Measurements from ENCODE around the gene TMEM163.

Gene TMEM163

DNA sequence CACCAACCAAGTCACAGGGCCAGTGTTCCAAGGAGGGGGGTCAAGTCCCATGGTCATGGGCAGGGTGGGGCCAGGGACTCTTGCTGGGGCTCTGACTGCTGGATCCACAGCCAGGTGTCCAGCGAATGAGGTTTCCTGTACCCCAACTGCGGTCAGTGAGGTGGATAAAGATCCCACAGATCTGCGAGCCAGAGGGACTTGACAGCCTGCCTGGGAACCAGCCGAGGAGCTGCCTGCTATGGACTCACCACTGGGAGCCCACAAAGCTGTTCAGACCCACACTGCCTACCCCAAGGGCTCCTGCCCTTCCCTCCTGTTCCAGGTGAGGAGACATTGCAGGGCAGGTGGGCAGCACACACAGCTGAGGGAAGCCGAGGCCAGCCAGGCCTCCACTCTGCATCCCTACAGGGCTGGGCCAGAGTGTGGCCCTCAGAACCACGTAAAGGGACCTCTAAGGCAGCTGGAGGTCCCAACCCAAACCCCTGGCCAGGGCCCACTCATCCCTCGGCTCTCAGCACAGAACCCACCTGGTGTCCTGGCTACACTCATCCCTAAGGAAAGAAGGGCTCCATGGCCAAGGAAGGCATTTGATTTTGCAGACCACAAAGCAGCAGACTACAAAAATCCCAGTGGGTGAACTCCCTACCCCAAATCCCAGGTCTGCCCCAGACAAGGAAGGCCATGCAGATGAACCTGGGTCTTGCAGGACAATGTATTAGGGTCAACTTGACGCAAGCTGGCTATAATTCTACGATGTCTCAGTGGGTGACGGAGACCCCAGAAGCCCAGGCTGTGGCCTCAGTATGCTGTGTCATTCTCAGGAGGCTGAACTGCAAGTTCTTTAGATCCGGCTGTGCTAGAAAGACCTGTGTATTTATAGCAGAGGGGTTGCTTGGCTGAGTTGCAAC lies 255.8 kb downstream of the TMEM163 start:
- in situ Hi-C loops (cut with HindIII; ENCODE audit: low sequenced_read_pairs) = no loop called here

DNA sequence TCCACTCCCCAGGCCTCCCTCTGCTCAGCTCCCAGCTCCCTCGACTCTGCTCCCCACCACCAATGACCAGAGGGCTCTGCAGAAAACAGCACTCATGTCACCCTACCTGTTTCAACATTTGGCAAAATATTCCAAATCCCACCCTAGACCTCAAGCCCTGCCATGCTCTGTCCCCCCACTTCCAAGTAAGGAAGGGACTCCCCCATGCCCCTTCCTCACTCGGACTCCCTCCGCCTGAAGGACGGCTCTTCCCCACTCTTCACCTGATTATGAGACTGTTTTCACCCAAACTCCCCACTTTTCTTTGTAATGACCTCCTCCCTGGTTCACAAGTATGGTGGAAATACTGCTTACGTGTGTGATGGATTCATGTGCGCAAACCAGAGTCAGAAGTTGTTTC lies 256.5 kb downstream of the TMEM163 start:
- in situ Hi-C loops (cut with HindIII; ENCODE audit: low sequenced_read_pairs) = no loop called here

GRCh38 chr2:134461511-134461910 lies 257.3 kb downstream of the TMEM163 start:
- in situ Hi-C loops (cut with HindIII; ENCODE audit: low sequenced_read_pairs) = no loop called here

- in situ Hi-C loops (cut with HindIII; ENCODE audit: low sequenced_read_pairs) = no loop called here
Measured at GRCh38 chr2:134460583-134460998, 258.2 kb downstream of the TMEM163 start.

- in situ Hi-C loops (cut with HindIII; ENCODE audit: low sequenced_read_pairs) = no loop called here
Measured at GRCh38 chr2:134459706-134460406, 258.9 kb downstream of the TMEM163 start.

GRCh38 chr2:134458950-134459349 lies 259.9 kb downstream of the TMEM163 start:
- in situ Hi-C loops (cut with HindIII; ENCODE audit: low sequenced_read_pairs) = no loop called here

- in situ Hi-C loops (cut with HindIII; ENCODE audit: low sequenced_read_pairs) = no loop called here
Measured at GRCh38 chr2:134458473-134458853, 260.3 kb downstream of the TMEM163 start.

DNA sequence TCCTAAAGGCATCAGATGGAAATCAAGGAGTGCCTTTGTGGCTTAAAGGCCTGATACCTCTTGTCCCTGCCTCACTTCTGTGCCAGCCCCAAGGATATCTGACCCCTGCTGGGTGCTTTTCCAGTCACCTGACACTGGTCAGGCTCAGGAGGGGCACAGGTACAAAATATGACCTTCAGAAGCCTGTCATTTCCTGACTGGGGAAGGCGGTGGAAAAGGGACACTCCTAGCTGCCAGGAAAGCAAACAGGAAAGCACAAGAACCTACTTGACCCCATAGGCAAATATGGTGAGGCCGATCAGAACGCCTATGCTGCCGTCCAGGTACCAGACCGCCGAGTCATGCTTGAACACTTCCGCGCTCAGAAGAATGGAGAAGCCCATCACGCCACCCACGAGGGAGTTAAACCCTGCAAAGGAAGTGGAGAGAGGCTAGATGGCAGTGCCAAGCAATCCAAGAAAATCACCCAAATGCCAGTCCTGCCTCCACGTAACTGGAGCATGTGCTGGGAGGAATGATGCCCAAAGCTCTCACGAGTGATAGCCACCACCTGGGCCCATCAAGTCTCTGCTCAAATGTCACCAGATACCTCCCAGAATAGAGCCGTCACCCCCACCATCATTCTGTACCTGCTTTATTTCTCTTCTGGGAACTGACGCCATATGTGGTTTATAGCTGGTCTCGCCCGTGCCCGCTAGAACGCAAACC lies 260.9 kb downstream of the TMEM163 start:
- in situ Hi-C loops (cut with HindIII; ENCODE audit: low sequenced_read_pairs) = no loop called here

GRCh38 chr2:134457353-134457752 lies 261.4 kb downstream of the TMEM163 start:
- in situ Hi-C loops (cut with HindIII; ENCODE audit: low sequenced_read_pairs) = no loop called here

DNA sequence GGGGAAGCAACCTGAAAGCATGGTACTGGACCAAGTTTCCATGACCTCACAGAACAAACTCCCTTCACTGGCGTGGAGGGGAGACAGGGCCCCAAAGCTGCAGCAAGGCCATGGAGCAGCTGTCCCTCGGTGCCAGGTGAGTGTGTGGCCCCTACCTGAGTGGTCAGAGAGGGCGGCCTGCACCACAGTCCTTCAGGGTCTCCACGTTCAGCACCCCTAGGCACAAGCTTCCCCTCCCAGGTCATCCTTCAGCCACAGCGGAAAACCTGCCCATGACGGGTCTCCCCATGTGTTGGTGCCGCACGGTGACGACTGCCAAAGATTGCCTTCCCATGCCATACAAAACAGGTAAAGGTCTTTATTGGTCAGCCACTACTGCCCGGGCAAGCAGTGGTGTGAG lies 263.4 kb downstream of the TMEM163 start:
- in situ Hi-C loops (cut with HindIII; ENCODE audit: low sequenced_read_pairs) = no loop called here

DNA sequence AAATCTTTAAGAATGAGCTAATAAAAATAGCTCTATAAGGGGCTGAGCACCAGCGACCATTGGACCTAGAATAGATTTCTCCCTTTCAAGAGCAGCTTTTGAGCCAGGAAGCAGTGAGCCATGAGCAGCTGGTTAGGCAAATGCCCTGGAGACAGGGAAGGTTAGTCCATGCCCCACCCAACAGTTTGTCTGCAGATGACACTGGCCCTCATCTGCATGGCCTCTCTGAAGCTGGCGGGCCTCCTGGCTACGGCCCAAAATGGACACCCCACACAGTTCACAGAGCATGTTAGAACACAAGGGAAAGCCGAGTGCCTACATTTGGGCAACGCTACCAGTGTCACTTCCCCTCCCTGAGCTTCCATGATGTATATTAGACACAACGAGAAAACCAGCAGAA lies 263.9 kb downstream of the TMEM163 start:
- in situ Hi-C loops (cut with HindIII; ENCODE audit: low sequenced_read_pairs) = no loop called here

- in situ Hi-C loops (cut with HindIII; ENCODE audit: low sequenced_read_pairs) = no loop called here
Measured at GRCh38 chr2:134454426-134454825, 264.4 kb downstream of the TMEM163 start.

DNA sequence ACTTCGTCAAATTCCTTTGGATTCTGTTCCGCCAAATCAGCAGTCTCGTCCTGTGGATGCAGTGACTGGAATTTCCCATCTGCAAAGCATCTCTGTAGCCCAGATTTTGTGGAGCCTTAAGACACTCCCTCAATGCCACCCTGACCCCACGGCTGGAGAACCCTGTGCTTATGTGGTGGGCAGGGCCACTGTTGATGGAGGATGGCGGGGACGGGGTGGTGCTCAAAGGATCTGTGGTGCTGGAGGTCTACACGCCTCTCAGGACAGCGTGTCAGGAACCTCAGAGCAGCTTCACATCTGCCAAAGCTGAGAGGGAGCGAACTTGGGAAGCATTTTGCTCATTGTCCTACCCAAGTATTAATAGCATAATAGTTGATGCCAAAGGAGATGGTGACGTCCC lies 264.8 kb downstream of the TMEM163 start:
- in situ Hi-C loops (cut with HindIII; ENCODE audit: low sequenced_read_pairs) = no loop called here

- in situ Hi-C loops (cut with HindIII; ENCODE audit: low sequenced_read_pairs) = no loop called here
Measured at GRCh38 chr2:134453476-134453875, 265.3 kb downstream of the TMEM163 start.

DNA sequence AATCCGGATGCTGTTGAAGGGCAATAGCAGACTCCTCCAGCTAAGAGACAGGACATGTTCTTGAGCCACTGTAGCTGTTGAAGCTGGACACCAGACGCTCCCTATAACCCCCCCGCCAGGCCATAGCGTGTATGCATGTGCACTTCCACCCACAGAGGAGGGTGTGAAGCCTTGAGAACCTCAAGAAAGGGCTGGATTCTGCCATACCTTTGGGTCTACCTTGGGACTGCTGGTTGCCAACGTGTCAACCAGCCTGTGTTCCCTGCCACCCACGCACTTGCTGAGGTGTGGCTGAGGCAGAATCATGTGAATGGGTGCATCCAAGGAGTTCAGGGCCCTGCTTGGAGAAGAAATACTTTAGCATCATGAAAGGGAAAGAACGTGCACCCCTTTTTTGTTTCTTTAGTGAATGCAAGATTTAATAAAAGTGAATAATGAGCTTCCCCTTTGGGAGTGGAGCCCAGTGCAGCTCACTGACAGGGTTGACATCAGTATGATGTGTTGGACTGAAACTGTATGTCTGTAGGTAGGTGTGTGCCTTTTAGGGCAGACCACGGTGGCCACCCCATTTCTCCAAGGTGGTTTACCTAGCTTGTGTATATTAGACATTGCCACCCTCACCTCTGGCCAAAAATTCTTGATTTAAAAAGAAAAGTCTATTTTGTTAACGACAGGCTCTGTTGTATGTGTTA lies 266.6 kb downstream of the TMEM163 start:
- in situ Hi-C loops (cut with HindIII; ENCODE audit: low sequenced_read_pairs) = no loop called here

- in situ Hi-C loops (cut with HindIII; ENCODE audit: low sequenced_read_pairs) = no loop called here
Measured at GRCh38 chr2:134451347-134451630, 267.5 kb downstream of the TMEM163 start.

GRCh38 chr2:134449751-134450513 lies 268.9 kb downstream of the TMEM163 start:
- in situ Hi-C loops (cut with HindIII; ENCODE audit: low sequenced_read_pairs) = no loop called here

- in situ Hi-C loops (cut with HindIII; ENCODE audit: low sequenced_read_pairs) = no loop called here
Measured at GRCh38 chr2:134449157-134449556, 269.6 kb downstream of the TMEM163 start.

DNA sequence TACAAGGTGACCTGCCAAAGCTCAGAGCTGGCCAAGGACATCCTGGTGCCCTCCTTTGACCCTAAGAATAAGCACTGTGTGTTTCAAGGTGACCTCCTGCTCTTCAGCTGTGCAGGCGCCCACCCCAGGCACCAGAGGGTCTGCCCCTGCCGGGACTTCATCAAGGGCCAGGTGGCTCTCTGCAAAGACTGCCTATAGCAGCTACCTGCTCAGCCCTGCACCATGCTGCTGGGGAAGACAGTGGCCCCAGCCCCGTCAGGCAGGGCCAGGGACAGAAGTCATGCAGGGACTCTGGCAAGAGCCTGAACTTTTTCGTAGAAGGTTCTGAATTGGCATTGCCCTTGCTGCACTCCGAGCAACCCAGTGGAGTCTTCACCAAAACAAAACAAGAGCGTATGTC lies 270.1 kb downstream of the TMEM163 start:
- in situ Hi-C loops (cut with HindIII; ENCODE audit: low sequenced_read_pairs) = no loop called here

- in situ Hi-C loops (cut with HindIII; ENCODE audit: low sequenced_read_pairs) = no loop called here
Measured at GRCh38 chr2:134447669-134448068, 271.1 kb downstream of the TMEM163 start.
